Trophoblast cell (in vitro differentiated cells and primary cell): ENCODE data around the gene LRIT3.

Source experiments
- DNase-seq, 2 donors: peaks; one replicate each; pipeline ENCODE4 v3.0.0-alpha.2; 2016
- H2AFZ ChIP-seq: 2 replicates; pipeline ENCODE4 v1.6.1; 2013; ENCODE audit warnings: low read length, moderate library complexity, mild to moderate bottlenecking; ENCODE audit not compliant: insufficient read depth, poor library complexity
- H2AK5ac ChIP-seq: 2 replicates; pipeline ENCODE4 v1.6.1; 2013; ENCODE audit warnings: mild to moderate bottlenecking, low read length
- H2BK120ac ChIP-seq: 2 replicates; pipeline ENCODE4 v1.6.1; 2013; ENCODE audit warnings: low read length, mild to moderate bottlenecking, moderate library complexity; ENCODE audit not compliant: insufficient read depth, poor library complexity
- H2BK12ac ChIP-seq: 2 replicates; pipeline ENCODE4 v1.6.1; 2013; ENCODE audit warnings: mild to moderate bottlenecking, low read length, moderate library complexity
- H2BK5ac ChIP-seq: 2 replicates; pipeline ENCODE4 v1.6.1; 2013; ENCODE audit warnings: low read length, low read depth, moderate library complexity, mild to moderate bottlenecking; ENCODE audit not compliant: poor library complexity
- H3K14ac ChIP-seq: 2 replicates; pipeline ENCODE4 v1.6.1; 2013; ENCODE audit warnings: mild to moderate bottlenecking, low read length
- H3K18ac ChIP-seq: 2 replicates; pipeline ENCODE4 v1.6.1; 2013; ENCODE audit warnings: mild to moderate bottlenecking, low read length
- H3K23ac ChIP-seq: 2 replicates; pipeline ENCODE4 v1.6.1; 2013; ENCODE audit warnings: low read length
- H3K27ac ChIP-seq: 2 replicates; pipeline ENCODE4 v1.5.1; 2013; ENCODE audit warnings: low read depth, mild to moderate bottlenecking, inconsistent platforms, low read length, moderate library complexity
- H3K27me3 ChIP-seq: 2 replicates; pipeline ENCODE4 v1.6.1; 2013; ENCODE audit warnings: inconsistent platforms, mild to moderate bottlenecking, low read length, moderate library complexity; ENCODE audit not compliant: insufficient read depth
- H3K36me3 ChIP-seq, 2 experiments: 1 replicate in 1 of 2; 2 replicates in 1 of 2; pipeline ENCODE4 v1.6.1; 2013; ENCODE audit warnings: low read length in 2 of 2, mild to moderate bottlenecking in 2 of 2, moderate library complexity in 1 of 2; ENCODE audit not compliant: insufficient read depth in 2 of 2, control insufficient read depth in 1 of 2
- H3K4ac ChIP-seq: 2 replicates; pipeline ENCODE4 v1.6.1; 2013; ENCODE audit warnings: low read depth, mild to moderate bottlenecking, low read length, moderate library complexity
- H3K4me1 ChIP-seq, 2 experiments: 1 replicate in 1 of 2; 2 replicates in 1 of 2; pipeline ENCODE4 v1.6.1; 2013; ENCODE audit warnings: low read length in 2 of 2, mild to moderate bottlenecking in 2 of 2, moderate library complexity in 1 of 2; ENCODE audit not compliant: insufficient read depth in 2 of 2, control insufficient read depth in 1 of 2
- H3K4me2 ChIP-seq: 2 replicates; pipeline ENCODE4 v1.6.1; 2013; ENCODE audit warnings: inconsistent platforms, mild to moderate bottlenecking, low read length, moderate library complexity
- H3K4me3 ChIP-seq: 2 replicates; pipeline ENCODE4 v1.5.1; 2013; ENCODE audit warnings: mild to moderate bottlenecking, low read depth, low read length, inconsistent platforms
- H3K79me1 ChIP-seq: one replicate; pipeline ENCODE4 v1.6.1; 2013; ENCODE audit warnings: low read length
- H3K79me2 ChIP-seq: 2 replicates; pipeline ENCODE4 v1.6.1; 2013; ENCODE audit warnings: low read length, mild to moderate bottlenecking; ENCODE audit not compliant: control insufficient read depth, insufficient read depth, poor library complexity
- H3K9ac ChIP-seq: 2 replicates; pipeline ENCODE4 v1.6.1; 2013; ENCODE audit warnings: mild to moderate bottlenecking, low read length
- H3K9me3 ChIP-seq: 2 replicates; pipeline ENCODE4 v1.6.1; 2013; ENCODE audit warnings: low read depth, mild to moderate bottlenecking, control low read depth, inconsistent platforms, low read length; ENCODE audit not compliant: insufficient read depth
- H4K12ac ChIP-seq: 2 replicates; pipeline ENCODE4 v1.6.1; 2013; ENCODE audit warnings: low read depth, mild to moderate bottlenecking, low read length, moderate library complexity
- H4K8ac ChIP-seq: 2 replicates; pipeline ENCODE4 v1.6.1; 2013; ENCODE audit warnings: low read depth, mild to moderate bottlenecking, low read length, moderate library complexity
- H4K91ac ChIP-seq: one replicate; pipeline ENCODE4 v1.6.1; 2013; ENCODE audit warnings: low read depth, mild to moderate bottlenecking, low read length, moderate library complexity
- WGBS: extraction: QIAGEN DNeasy Blood & Tissue Kit; methylation state at CpG from one replicate; pipeline ENCODE4 v1.1.7; 2013; ENCODE audit warnings: missing lambda C conversion rate; ENCODE audit not compliant: insufficient read length, insufficient coverage; ENCODE audit errors: extremely low coverage; 5-methylcytosine and 5-hydroxymethylcytosine counted together

LRIT3 gene

DNA sequence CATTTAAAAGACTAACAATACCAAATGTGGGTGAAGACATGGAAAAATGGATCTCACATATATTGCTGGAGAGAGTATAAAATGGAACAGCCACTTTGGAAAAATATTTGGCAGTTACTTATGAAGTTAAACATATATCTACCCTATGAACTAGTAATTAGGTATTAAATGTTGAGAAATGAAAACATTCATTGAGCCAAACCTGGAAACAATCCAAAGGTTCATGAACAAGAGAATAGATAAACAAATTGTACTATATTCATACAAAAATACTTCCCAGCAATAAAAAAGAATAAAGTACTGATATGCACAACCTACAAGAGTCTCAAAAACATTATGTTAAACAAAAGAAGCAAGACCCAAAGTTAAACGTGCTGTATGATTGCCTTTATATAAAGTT lies 60.8 kb downstream of the LRIT3 start:
- Histone ChIP-seq H3K9me3 (no peaks in the 10 kb centered on the region), H4K8ac (no peak overlapping the region), H3K9ac (no peak overlapping the region), H4K12ac (no peak overlapping the region), H3K4me3 (no peak overlapping the region), H3K4me1 (peaks cover 3 to 7% of the 10 kb centered on the region in 2 experiments), H2AK5ac (no peak overlapping the region), H2BK120ac (no peak overlapping the region), H3K36me3 (no peaks in the 10 kb centered on the region), H3K4ac (no peak overlapping the region), H2AFZ (no peak overlapping the region), H3K23ac (no peak overlapping the region), H3K79me1 (peaks cover 2% of the 10 kb centered on the region), H2BK5ac (no peak overlapping the region), H3K18ac (no peak overlapping the region), H3K79me2 (no peaks in the 10 kb centered on the region), H2BK12ac (no peak overlapping the region), H4K91ac (no peak overlapping the region), H3K27me3 (no peaks in the 10 kb centered on the region), H3K14ac (no peak overlapping the region), H3K27ac (no peak overlapping the region), H3K4me2 (no peak overlapping the region)
- WGBS = no CpG with 5 or more reads among the region's 1 CpG
- DNase-seq = no peak

DNA sequence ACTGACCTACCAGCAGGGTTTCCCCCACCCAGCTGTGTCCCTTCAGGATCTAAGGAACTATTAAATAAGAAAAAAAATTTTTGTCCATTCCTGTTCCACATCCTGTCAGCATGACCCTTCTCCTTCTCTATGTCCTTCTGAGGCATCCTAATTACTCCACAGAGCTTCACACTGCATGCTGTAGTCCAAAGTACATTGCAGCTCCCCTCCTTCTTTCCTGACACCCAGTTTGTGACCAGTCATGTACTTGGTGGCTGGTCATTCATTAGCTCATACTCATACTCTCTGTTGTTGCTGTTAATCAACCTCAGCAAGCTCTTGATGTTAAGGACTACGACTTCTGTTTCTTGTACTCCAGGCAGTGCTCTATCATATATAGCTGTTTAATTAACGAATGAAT lies 62.3 kb downstream of the LRIT3 start:
- Histone ChIP-seq H3K36me3 (no peaks in the 10 kb centered on the region), H3K18ac (no peak overlapping the region), H4K91ac (no peak overlapping the region), H3K4ac (no peak overlapping the region), H2AFZ (no peak overlapping the region), H4K12ac (no peak overlapping the region), H3K9me3 (no peaks in the 10 kb centered on the region), H2BK120ac (no peak overlapping the region), H3K14ac (no peak overlapping the region), H3K4me3 (no peak overlapping the region), H3K79me1 (peaks cover 2% of the 10 kb centered on the region), H2AK5ac (no peak overlapping the region), H3K23ac (no peak overlapping the region), H3K79me2 (no peaks in the 10 kb centered on the region), H4K8ac (no peak overlapping the region), H2BK12ac (no peak overlapping the region), H2BK5ac (no peak overlapping the region), H3K27ac (no peak overlapping the region), H3K4me2 (no peak overlapping the region), H3K9ac (no peak overlapping the region), H3K4me1 (peaks cover 3 to 7% of the 10 kb centered on the region in 2 experiments), H3K27me3 (no peaks in the 10 kb centered on the region)
- no CpG with 5 or more reads among the region's 2 CpGs for WGBS
- DNase-seq = no peak

DNA sequence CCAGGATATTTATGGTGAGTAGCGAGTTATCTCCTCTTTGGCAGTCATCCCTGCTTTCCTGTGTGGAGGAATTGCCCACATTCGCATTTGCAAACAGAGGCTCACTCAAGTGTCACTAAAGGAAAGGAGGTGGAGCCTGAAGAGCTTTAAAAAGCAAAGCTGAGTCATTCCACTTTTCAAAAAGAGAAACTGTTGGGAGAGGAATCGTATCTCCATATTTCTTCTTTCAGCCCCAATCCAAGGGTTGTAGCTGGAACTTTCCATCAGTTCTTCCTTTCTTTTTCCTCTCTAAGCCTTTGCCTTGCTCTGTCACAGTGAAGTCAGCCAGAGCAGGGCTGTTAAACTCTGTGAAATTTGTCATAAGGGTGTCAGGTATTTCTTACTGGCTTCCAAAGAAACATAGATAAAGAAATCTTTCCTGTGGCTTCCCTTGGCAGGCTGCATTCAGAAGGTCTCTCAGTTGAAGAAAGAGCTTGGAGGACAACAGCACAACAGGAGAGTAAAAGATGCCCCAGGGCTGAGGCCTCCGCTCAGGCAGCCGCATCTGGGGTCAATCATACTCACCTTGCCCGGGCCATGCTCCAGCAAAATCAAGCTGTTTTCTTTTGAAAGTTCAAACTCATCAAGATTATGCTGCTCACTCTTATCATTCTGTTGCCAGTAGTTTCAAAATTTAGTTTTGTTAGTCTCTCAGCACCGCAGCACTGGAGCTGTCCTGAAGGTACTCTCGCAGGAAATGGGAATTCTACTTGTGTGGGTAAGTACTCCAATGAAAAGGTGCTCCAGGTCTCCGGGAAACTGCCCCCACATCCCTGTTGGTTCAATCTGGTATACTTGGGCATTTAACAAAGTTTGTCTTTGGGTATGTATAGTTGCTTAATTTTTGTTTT lies 65.0 kb downstream of the LRIT3 start, which contains the start of gene EGF:
TSS of gene EGF (plus strand) at position 178 of the 890 bp plus-strand sequence. CDS start at position 631, 453 bp downstream.
- Histone ChIP-seq H3K27me3 (no peaks in the 10 kb centered on the region), H3K23ac (no peak within 1 kb of the TSS), H3K27ac (no peak within 1 kb of the TSS), H3K9me3 (no peaks in the 10 kb centered on the region), H3K36me3 (no peaks in the 10 kb centered on the region), H2BK12ac (no peak within 1 kb of the TSS), H3K79me1 (peaks cover 2% of the 10 kb centered on the region), H3K4me2 (no peak within 1 kb of the TSS), H4K91ac (no peak within 1 kb of the TSS), H3K9ac (no peak within 1 kb of the TSS), H3K4ac (no peak within 1 kb of the TSS), H2AFZ (no peak within 1 kb of the TSS), H2AK5ac (no peak within 1 kb of the TSS), H3K14ac (no peak within 1 kb of the TSS), H2BK120ac (no peak within 1 kb of the TSS), H3K79me2 (no peaks in the 10 kb centered on the region), H4K12ac (no peak within 1 kb of the TSS), H3K4me1 (peaks cover 3 to 7% of the 10 kb centered on the region in 2 experiments), H2BK5ac (no peak within 1 kb of the TSS), H3K4me3 (no peak within 1 kb of the TSS), H3K18ac (no peak within 1 kb of the TSS), H4K8ac (no peak within 1 kb of the TSS)
- no CpG with 5 or more reads among the region's 9 CpGs for WGBS
- no peak for DNase-seq

DNA sequence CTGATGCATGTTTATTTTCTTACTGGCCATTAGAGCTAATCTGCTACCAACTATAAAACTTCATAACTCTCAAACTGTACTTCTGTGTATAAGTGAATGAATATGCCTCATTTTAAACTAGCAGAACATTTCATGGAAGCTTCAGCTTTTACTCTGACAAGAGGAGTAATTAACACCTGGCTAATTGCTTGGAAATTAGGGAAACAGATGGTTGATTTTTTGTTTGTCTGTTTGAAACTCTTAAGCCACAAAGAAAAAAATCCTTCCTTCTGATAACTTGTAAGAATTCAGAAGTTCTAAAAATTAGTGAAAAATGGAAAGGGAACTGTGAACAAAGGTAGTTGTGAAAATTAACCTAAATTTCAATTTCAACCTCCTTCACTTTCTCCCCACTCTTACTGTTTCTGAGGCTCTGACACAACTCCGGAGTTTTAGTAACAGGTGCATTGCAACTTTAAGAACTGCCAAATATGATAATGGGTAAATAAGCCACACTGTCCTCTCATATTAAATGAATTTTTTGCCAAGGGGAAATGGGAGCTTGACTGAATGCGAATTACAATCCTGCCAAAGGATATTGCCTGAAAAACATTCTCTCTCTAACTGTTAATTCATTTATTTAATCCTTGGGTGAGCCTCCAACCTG lies 65.8 kb downstream of the LRIT3 start:
- Histone ChIP-seq H3K14ac (no peak overlapping the region), H3K18ac (no peak overlapping the region), H2AFZ (no peak overlapping the region), H3K9me3 (no peaks in the 10 kb centered on the region), H3K36me3 (no peaks in the 10 kb centered on the region), H3K4me1 (peaks cover 3 to 7% of the 10 kb centered on the region in 2 experiments), H2AK5ac (no peak overlapping the region), H4K12ac (no peak overlapping the region), H2BK120ac (no peak overlapping the region), H2BK12ac (no peak overlapping the region), H3K4me3 (no peak overlapping the region), H3K79me2 (no peaks in the 10 kb centered on the region), H3K23ac (no peak overlapping the region), H3K79me1 (peaks cover 2% of the 10 kb centered on the region), H3K27ac (no peak overlapping the region), H2BK5ac (no peak overlapping the region), H4K8ac (no peak overlapping the region), H3K9ac (no peak overlapping the region), H4K91ac (no peak overlapping the region), H3K4me2 (no peak overlapping the region), H3K4ac (no peak overlapping the region), H3K27me3 (no peaks in the 10 kb centered on the region)
- WGBS = no CpG with 5 or more reads among the region's 2 CpGs
- no peak for DNase-seq
